Fibroblast of upper back skin (primary cell): ENCODE data around the gene ATP5ME.
"Not testable (repeated sequence)": the region's sequence is repeated elsewhere in the genome, so short reads cannot be mapped to it uniquely, and the experiment has no call there.

Source experiments
- DNase-seq: peaks from one replicate; pipeline ENCODE4 v3.0.0-alpha.2; 2013

ATP5ME gene

GRCh38 chr4:704971-705277 is 30.8 kb upstream of the ATP5ME start:
- no peak for DNase-seq

- DNase-seq, result no peak
Observed at GRCh38 chr4:704198-704891, 30.3 kb upstream of the ATP5ME start.

GRCh38 chr4:703336-704197 is 29.5 kb upstream of the ATP5ME start:
- DNase-seq, result no peak

GRCh38 chr4:702618-703048 is 28.6 kb upstream of the ATP5ME start:
- DNase-seq, result no peak

GRCh38 chr4:700587-701264 is 26.6 kb upstream of the ATP5ME start:
- DNase-seq, result no peak

- no peak for DNase-seq
Observed at GRCh38 chr4:699816-700580, 25.9 kb upstream of the ATP5ME start.

- not testable (repeated sequence) for DNase-seq
Observed at GRCh38 chr4:694341-694940, 20.4 kb upstream of the ATP5ME start.

GRCh38 chr4:692771-693554 is 18.9 kb upstream of the ATP5ME start:
- no peak for DNase-seq

GRCh38 chr4:689723-690122 is 15.6 kb upstream of the ATP5ME start:
- no peak for DNase-seq

- DNase-seq, result no peak
Observed at GRCh38 chr4:688854-689681, 15.0 kb upstream of the ATP5ME start, which contains the start of gene SLC49A3. Gene SLC49A3 (minus strand): TSS chr4:689151. CDS start chr4:689127, 24 bp downstream.

GRCh38 chr4:687971-688853 is 14.1 kb upstream of the ATP5ME start:
- no peak for DNase-seq

- DNase-seq, result peak; percentile 61
Observed at GRCh38 chr4:687048-687970, 13.2 kb upstream of the ATP5ME start.

GRCh38 chr4:686413-687040 is 12.5 kb upstream of the ATP5ME start:
- no peak for DNase-seq

GRCh38 chr4:685679-686412 is 11.8 kb upstream of the ATP5ME start:
- DNase-seq, result no peak

GRCh38 chr4:684623-685327 is 10.7 kb upstream of the ATP5ME start:
- DNase-seq, result no peak

GRCh38 chr4:683982-684622 is 10.0 kb upstream of the ATP5ME start:
- peak; percentile 37 for DNase-seq
